Activated CD8-positive, alpha-beta memory T cell treated with anti-CD3 and anti-CD28 coated beads for 36 hours (primary cell): ENCODE measurements around the gene SMR3B. TPM values are rescaled to one million over a fixed set of nuclear protein-coding genes. Genes with fewer than 3 reads are reported as not detected.

ENCODE experiments used
- CTCF ChIA-PET: fragments of 350-600 bp; sonication (Branson Sonifier 250); formaldehyde crosslinking; loops from one replicate; lab custom pipeline; 2021; ENCODE audit warnings: antibody characterized with exemption; lab: Charles Lee
- POLR2A ChIA-PET: fragments of 350-600 bp; sonication (Branson Sonifier 250); formaldehyde crosslinking; loops from one replicate; lab custom pipeline; 2021; ENCODE audit warnings: antibody characterized with exemption; lab: Charles Lee
- total RNA-seq, 2 experiments: library from RNA; stranded (reverse); gene quantifications; one replicate each; pipeline ENCODE4 v1.2.3, GENCODE V29; 2021

The SMR3B gene
- not detected for total RNA-seq

- CTCF ChIA-PET, result no interaction called here
- POLR2A ChIA-PET, result no interaction called here
These were observed at the start of gene SMR3B for GRCh38 chr4:70382691-70383181. TSS of gene SMR3B (plus strand) at chr4:70383131. CDS start at chr4:70384511, 1,380 bp downstream.

- CTCF ChIA-PET, result no interaction called here
- POLR2A ChIA-PET, result no interaction called here
These were observed 48.2 kb upstream of the SMR3B start, which contains the start of gene CABS1 for GRCh38 chr4:70334681-70335080. TSS of gene CABS1 (plus strand) at chr4:70334981. CDS start at chr4:70335040, 59 bp downstream.

DNA sequence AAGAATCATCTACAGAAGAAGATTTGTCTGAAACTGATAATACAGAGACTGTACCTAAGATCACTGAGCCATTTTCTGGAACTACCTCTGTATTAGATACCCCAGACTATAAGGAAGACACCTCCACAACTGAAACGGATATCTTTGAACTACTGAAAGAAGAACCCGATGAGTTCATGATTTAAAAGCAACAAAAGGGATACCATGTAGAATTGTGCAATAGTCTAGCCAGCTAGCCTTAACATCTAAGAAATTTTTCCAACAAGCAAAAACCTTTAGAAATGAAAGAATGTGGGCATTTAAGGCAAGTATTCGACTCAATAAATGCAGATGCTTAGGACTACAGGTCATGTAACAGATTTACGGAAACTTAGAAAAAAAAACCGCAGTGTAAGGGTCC lies 46.9 kb upstream of the SMR3B start:
- ChIA-PET CTCF (no interaction called here), POLR2A (no interaction called here)

GRCh38 chr4:70337886-70338420 lies 45.0 kb upstream of the SMR3B start:
- ChIA-PET CTCF (no interaction called here), POLR2A (no interaction called here)

DNA sequence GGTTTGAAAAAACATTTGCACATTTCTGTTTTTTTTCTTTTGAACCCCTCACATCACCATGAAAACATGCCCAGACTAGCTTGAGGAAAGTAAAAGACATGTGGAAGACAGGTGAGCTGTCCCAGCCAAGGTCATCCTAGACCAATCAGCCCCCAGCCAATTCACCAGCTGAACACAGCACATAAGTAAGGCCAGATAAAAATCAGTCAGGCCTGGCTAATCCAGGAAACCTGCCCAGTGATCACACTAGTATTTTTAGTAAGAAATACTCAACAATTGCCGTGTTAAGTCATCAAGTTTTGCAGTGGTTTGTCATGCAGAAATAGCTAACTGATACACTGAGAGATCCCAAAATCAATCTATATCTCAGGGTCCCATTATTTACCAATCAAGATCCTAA lies 26.7 kb upstream of the SMR3B start:
- CTCF ChIA-PET, result no interaction called here
- POLR2A ChIA-PET, result no interaction called here

- ChIA-PET CTCF (interaction anchor here (1.0 kb wide), 1 partner anchor 9 kb away, joined by 3 read pairs; no protein-coding TSS in a partner anchor), POLR2A (no interaction called here)
These were observed 23.7 kb upstream of the SMR3B start for GRCh38 chr4:70359115-70359661.

DNA sequence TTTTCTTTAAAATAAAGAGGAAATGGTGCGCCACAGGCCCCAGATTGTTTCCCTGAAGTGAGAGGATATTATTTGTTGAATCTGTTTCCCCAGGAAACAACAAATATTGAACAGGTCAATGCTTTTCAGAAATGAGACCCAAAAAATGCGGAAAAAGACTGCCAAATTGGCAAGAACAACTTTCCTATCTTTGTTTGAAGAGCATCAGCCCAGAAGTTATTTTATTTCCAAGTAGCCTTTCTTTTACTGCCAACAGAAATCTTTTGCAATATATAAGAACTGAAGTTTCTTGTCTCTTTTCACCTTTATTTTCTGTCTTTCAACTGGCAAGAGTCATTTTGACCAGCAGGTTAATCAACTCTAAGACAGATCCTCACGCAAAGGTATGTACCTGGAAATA lies 22.5 kb upstream of the SMR3B start, which contains the start of gene SMR3A:
Gene SMR3A, plus strand, starts transcription at position 301 of the 400 bp plus-strand sequence. CDS start 1,356 bp downstream, outside the sequence.
- POLR2A ChIA-PET, result no interaction called here
- CTCF ChIA-PET, result interaction anchor here (1.0 kb wide), 1 partner anchor 10 kb away, joined by 3 read pairs; no protein-coding TSS in a partner anchor

DNA sequence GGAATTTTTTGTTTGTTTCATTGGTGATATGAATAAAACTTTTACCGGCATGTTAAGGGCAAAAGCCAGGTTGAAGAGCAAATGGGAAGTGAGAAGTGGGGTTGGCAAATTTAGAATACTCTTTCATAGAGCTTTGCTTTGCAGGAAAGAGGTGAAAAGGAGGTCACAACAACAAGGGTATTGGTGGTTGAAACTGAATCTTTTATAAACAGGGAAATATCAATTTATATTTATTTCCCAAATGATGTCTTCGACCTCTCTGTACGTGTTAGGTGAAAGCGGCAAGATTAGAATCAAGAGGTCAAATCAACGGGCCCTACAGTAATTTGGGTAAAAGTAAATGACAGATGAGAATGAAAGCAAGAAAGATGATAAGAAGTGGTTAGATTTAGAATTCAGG lies 18.9 kb upstream of the SMR3B start:
- ChIA-PET POLR2A (no interaction called here), CTCF (no interaction called here)

DNA sequence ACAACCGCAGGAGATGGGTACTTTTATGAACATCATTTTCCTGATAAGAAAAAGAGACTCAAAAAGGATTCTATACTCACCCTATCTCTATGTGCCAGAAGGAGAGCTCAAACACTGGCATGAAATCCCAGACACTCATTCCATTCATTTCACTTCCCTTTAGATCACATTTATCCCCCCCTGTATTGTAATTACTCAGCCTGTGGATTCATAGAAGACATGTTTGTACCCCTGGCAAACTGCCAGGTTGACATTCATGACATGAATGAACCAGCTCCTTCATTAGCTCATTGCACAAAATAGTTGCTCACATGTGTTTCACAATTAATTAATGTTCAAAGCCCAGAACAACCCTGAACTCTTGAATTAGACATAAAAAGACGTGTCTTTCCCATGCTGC lies 17.5 kb upstream of the SMR3B start:
- ChIA-PET POLR2A (no interaction called here), CTCF (no interaction called here)

DNA sequence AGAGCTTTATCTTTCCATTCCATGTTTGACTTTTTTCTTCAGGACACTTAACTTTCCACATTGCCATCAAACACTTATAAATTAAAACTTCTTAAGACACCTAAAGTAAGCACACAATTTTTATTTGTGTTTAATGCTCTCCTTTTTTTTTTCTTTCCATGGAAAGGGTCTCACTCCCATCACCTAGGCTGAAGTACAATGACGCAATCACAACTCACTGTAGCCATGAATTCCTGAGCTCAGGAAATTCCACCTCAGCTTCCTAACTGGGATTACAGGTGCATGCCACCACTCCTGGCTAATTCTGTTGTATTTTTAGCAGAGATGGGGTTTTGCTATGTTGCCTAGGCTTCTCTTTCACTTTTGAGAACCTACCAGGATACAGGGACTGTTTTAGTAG lies 15.1 kb upstream of the SMR3B start:
- ChIA-PET POLR2A (no interaction called here), CTCF (no interaction called here)

GRCh38 chr4:70371987-70372386 lies 10.9 kb upstream of the SMR3B start:
- CTCF ChIA-PET, result no interaction called here

GRCh38 chr4:70372760-70373159 lies 10.2 kb upstream of the SMR3B start:
- CTCF ChIA-PET, result no interaction called here
- POLR2A ChIA-PET, result no interaction called here

More at GRCh38 chr4:70371987-70372386, 10.9 kb upstream of the SMR3B start:
- POLR2A ChIA-PET, result no interaction called here

DNA sequence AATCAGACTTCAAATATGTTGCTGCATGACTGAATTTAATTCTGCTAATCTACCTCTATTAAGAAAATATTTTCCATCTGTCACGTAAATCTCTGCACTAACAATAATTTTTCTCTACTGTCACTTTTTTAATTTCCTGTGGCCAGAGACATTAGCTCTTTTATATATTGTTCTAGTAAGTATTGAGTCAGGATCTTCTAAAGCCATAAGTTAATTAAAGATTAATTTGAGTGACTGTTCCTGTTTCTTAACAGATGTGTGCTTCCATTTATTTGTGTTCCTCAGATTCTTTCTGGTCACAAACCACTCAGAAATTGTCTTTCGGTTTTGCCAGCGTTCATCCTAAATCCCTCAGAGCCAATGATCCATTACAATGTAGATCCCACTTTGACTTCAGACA lies 2.4 kb upstream of the SMR3B start:
- ChIA-PET CTCF (no interaction called here), POLR2A (no interaction called here)

GRCh38 chr4:70392057-70392776 lies 9.3 kb downstream of the SMR3B start:
- CTCF ChIA-PET, result no interaction called here
- POLR2A ChIA-PET, result no interaction called here

- CTCF ChIA-PET, result no interaction called here
- POLR2A ChIA-PET, result no interaction called here
These were observed 14.6 kb downstream of the SMR3B start, which contains the start of gene OPRPN for GRCh38 chr4:70397580-70397979. TSS of gene OPRPN (plus strand) at chr4:70397940. CDS start at chr4:70399286, 1,346 bp downstream.

- ChIA-PET CTCF (no interaction called here), POLR2A (no interaction called here)
These were observed 16.4 kb downstream of the SMR3B start for GRCh38 chr4:70399319-70399718.

DNA sequence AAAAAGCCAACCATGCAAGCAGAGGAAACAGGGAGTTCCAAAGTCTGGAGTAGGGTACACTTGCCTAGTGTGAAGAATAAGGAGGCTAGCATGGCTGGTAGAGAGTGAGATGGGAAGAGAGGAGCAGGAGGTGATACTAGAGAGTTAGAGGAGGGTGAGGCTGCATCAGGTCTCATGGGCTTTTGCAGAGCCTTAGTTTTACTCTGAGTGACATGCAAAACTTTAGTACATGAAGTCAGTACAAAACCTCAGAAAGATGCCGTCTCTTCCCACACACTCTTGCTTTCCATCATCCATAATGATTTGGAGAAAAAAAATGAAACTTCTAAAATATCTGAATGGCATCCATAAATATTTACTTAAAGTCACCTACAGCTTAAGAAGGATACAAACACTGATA lies 19.8 kb downstream of the SMR3B start:
- ChIA-PET CTCF (no interaction called here), POLR2A (no interaction called here)

DNA sequence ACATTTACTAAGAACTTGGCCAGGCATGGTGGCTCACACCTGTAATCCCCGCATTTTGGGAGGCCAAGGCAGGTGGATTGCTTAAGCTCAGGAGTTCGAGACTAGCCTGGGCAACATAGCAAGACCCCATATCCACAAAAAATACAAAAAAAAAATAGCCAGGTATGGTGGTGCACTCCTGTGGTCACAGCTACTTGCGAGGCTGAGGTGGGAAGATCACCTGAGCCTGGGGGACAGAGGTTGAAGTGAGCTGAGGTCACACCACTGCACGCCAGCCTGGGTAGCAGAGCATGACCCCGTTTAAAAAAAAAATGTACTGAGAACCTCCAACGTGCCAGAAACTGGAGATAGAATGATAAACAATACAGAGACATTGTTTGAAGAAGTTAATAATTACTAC lies 22.8 kb downstream of the SMR3B start:
- ChIA-PET POLR2A (no interaction called here), CTCF (no interaction called here)

- POLR2A ChIA-PET, result no interaction called here
- CTCF ChIA-PET, result no interaction called here
These were observed 42.4 kb downstream of the SMR3B start for GRCh38 chr4:70425306-70425705.

DNA sequence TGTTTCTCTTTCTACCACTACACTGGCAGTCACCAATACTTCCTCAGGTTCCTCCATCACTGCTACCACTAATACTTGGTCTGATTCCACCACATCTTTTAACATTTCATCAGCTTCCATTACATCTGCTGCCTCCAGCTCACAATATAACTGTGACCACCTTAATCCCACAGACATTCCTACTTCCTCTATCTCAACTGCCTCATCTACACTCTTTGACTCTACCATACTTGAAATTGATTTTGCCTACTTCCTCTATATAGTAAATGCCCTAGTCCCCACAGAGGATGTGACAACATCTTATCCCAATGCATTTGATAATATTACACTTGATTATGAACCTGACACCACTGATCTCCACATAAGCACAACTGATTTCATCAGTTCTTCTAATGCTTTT lies 43.9 kb downstream of the SMR3B start:
- ChIA-PET POLR2A (no interaction called here), CTCF (no interaction called here)

- CTCF ChIA-PET, result no interaction called here
- POLR2A ChIA-PET, result no interaction called here
These were observed 54.3 kb downstream of the SMR3B start for GRCh38 chr4:70437197-70437596.
